HFF-Myc (cell line): Measurements from ENCODE around the gene EYS.

ENCODE experiments used
- DNase-seq: peaks from one replicate; pipeline ENCODE4 v3.0.0-alpha.2; 2011; ENCODE audit warnings: low read depth; ENCODE audit errors: extremely low read depth
- H3K4me3 ChIP-seq: replicated peaks from 2 replicates; pipeline ENCODE4 v1.5.1; 2011; ENCODE audit warnings: low read depth, mild to moderate bottlenecking, control low read depth, low read length
- TF ChIP-seq, protein P1 (sequence below): IDR thresholded peaks from 2 replicates; pipeline ENCODE4 v1.5.1; 2012; ENCODE audit warnings: mild to moderate bottlenecking, low read depth, low read length, control low read depth; ENCODE audit errors: missing control alignments

EYS gene

DNA sequence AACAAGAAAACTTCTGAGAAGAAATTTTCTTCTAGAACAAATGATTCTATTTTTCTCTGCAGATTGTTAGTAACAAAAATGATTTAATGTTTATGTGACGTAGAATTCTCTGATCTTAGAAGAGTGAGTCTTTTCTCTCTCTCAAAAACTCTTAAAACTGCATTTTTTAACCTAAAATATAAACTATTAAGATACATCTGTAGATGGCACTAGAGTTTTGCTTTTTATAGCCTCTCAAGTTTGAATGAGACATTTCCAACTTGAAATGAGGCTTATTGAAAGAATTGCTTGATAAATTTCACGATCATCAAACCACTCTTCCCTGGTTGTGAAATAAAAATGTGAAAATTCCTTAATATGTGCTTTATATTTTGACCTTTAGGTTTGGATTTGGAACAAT, 2017.6 kb downstream of the EYS start:
- no peak for DNase-seq
- no peak overlapping the region for H3K4me3 ChIP-seq
- TF ChIP-seq, protein P1, sequence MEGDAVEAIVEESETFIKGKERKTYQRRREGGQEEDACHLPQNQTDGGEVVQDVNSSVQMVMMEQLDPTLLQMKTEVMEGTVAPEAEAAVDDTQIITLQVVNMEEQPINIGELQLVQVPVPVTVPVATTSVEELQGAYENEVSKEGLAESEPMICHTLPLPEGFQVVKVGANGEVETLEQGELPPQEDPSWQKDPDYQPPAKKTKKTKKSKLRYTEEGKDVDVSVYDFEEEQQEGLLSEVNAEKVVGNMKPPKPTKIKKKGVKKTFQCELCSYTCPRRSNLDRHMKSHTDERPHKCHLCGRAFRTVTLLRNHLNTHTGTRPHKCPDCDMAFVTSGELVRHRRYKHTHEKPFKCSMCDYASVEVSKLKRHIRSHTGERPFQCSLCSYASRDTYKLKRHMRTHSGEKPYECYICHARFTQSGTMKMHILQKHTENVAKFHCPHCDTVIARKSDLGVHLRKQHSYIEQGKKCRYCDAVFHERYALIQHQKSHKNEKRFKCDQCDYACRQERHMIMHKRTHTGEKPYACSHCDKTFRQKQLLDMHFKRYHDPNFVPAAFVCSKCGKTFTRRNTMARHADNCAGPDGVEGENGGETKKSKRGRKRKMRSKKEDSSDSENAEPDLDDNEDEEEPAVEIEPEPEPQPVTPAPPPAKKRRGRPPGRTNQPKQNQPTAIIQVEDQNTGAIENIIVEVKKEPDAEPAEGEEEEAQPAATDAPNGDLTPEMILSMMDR = no peak

DNA sequence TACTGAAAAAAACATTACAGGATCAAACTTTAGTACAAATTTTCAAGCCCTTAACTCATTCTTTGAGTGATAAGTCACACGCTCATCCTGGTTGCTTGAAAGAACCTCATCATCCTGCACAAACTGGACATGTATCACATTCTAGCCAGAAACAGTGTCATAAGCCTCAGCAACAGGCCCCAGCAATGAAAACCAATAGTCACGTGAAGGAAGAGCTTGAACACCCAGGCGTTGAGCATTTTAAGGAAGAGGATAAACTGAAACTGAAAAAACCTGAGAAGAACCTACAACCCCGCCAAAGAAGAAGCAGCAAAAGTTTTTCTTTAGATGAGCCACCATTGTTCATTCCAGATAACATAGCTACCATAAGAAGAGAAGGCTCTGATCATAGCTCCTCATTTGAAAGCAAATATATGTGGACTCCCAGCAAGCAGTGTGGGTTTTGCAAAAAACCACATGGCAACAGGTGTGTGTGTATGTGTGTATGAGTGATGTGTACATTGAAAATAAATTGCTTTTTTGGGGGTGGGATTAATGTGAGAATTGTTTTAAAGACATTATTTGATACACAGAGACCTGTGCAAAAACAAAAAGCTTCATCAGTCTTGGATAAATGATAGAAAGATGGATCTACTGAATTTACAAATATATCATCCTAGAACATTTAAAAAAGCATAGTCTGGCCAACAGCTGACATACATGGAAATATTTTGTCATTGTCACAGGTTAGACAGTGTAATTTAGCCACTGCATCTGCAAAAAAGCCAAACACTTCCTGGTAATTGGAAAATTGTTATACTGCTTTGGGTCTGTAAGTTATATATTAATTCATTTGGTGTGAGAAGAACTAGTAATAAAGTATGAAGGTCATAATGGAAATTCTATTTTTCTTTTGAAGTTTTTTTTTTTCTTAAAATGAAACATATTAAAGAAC, 2021.3 kb downstream of the EYS start:
- no peak for DNase-seq
- H3K4me3 ChIP-seq = no peak overlapping the region
- TF ChIP-seq, protein P1 = no peak

DNA sequence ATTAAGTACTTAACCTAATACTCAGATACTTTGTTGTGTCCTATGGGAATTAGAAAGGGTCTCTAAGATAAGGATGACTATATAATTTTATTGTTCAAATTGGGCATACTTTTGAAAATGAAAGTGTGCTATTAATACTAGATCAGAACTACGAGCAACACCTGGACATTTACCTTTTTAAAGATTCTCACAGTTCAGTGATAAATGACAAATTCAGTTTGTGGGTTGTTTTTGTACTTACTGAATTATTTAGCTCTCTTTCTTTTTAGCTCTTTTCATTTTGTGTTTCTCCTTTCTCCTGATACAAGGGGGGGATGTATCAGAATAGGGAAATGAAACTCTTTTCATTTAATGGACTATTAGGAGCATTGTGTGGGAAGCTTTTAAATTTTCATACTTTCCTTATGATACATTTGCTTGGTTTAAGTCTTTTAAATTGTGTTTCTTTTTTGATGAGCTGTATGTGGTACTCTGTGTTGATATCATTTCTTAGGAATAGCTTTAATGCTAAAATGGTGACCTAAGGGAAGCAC, 2023.9 kb downstream of the EYS start:
- TF ChIP-seq, protein P1 = no peak
- no peak overlapping the region for H3K4me3 ChIP-seq

DNA sequence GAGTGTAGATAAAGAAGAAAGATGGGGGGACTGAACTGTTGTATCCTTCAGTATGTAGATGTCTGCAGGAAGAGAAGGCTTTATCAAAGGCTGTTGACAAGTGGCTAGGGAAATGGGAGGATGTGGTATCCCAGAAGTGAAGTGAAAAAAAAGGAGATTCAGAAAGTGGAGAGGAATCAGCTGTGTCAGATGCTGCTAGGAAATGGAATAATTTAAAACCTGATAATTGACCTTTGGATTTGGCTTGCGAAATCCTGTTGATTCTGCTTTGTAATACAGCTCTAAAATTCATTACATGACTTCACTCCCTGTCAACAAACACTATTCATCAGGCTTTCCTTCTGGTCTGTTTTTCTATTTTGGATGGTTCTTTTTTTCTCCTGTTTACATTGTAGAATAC, 2029.7 kb downstream of the EYS start:
- TF ChIP-seq, protein P1 = no peak
- no peak for DNase-seq
- no peak overlapping the region for H3K4me3 ChIP-seq

More for the DNA sequence above, 2023.9 kb downstream of the EYS start:
- DNase-seq = no peak

DNA sequence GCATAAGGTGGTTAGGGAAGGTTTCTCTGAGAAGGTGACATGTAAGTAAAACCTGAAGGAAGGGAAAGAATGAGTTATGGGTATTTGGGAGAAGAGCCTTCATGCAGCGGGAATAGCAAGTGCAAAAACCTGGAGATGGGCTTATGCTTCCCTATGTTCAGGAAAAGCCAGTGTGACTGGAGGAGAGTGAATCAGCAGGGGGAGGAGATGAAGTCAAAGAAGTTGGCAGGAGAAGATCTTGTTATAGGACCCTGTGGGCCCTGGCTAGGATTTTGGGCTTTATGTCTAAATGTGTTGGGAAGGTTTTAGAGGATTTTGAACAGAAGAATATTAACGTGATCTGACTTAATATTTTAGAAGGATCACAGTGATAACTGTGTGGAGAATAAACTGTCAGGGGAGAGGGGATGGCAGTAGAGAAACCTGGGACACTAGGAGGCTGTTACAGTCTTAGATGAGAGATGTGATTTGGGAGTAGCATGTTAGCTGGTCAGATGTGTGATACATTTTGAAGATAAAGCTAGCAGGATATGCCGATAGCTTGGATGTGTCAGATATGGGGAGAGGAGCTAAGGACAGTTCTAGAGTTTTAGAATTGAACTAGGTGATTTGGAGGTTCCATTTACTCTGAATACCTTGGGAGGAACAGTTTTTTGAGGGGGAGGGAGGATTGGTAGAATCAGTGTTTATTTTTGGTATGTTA, 2030.5 kb downstream of the EYS start:
- TF ChIP-seq, protein P1 = no peak
- H3K4me3 ChIP-seq = no peak overlapping the region
- DNase-seq = no peak

DNA sequence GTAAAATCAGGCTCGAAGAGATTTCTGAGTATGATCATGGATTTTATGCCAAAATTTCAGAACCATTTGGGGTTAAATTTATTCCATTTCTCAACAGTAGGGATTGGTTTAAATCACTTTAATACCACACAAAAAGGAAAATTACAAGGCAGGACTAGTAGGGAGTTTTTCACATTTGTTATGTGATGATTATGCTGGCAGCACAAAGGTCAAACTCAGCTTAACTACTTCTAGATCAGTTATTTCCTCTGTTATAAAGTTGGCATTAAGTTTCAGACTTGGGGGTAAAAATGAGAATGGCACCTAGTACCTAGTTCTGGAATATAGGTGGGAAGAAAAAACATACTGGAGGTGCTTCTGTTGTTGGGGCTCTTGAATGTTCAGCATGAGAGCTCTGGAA, 2031.9 kb downstream of the EYS start:
- no peak overlapping the region for H3K4me3 ChIP-seq
- TF ChIP-seq, protein P1 = no peak
- DNase-seq = no peak
